ENCODE data around the gene NCAM1. TPM values are rescaled to one million over a fixed set of nuclear protein-coding genes. Genes with fewer than 3 reads are reported as not detected.
A peak's percentile ranks its signal among the peaks of the same experiment; 100 is the strongest.

The NCAM1 gene
- total and polyA plus RNA-seq, 12 donors: 38.7 to 181 (median 111) TPM

- H3K4me1 ChIP-seq (replicated peaks in 1 of 2): no peaks in the 10 kb centered on the region
- 51 to 84% (median 73%) methylated on average over 2 of the region's 2 CpGs for WGBS, 4 donors
- intact Hi-C loops (cut with DNase I): loop anchor here in 1 of 2 donors (5.0 to 10.0 kb wide), 2 partner anchors 224 to 426 kb away; no protein-coding TSS in a partner anchor
- H3K27me3 ChIP-seq: no peaks in the 10 kb centered on the region
- no peaks in the 10 kb centered on the region for H3K36me3 ChIP-seq (replicated peaks in 1 of 2)
- H3K27ac ChIP-seq: no peak overlapping the region
- no peaks in the 10 kb centered on the region for H3K9me3 ChIP-seq (replicated peaks in 1 of 3)
- no peak overlapping the region for H3K4me3 ChIP-seq
- DNase-seq: no peak
- TF ChIP-seq CTCF (IDR thresholded peaks at IDR 0.05) (no peak), POLR2A (IDR thresholded peaks at IDR 0.05) (no peak)
Measured at GRCh38 chr11:113308601-113309000, 347.4 kb downstream of the NCAM1 start.

- H3K27ac ChIP-seq: no peak overlapping the region
- no peaks in the 10 kb centered on the region for H3K9me3 ChIP-seq (replicated peaks in 1 of 3)
- no peaks in the 10 kb centered on the region for H3K36me3 ChIP-seq (replicated peaks in 1 of 2)
- H3K4me1 ChIP-seq (replicated peaks in 1 of 2): peaks cover 0 to 16% of the 10 kb centered on the region in 2 donors
- WGBS, 4 donors: 70 to 92% (median 83%) methylated on average over 1 of the region's 1 CpG
- no peaks in the 10 kb centered on the region for H3K27me3 ChIP-seq
- H3K4me3 ChIP-seq: no peak overlapping the region
- TF ChIP-seq CTCF (IDR thresholded peaks at IDR 0.05): no peak
- TF ChIP-seq POLR2A (IDR thresholded peaks at IDR 0.05): no peak
- no peak for DNase-seq
- intact Hi-C loops (cut with DNase I): loop anchor here in 1 of 2 donors (5.0 kb wide), 1 partner anchor 421 kb away; no protein-coding TSS in a partner anchor
Measured at GRCh38 chr11:113311536-113311935, 350.3 kb downstream of the NCAM1 start.

GRCh38 chr11:113313601-113314000 is 352.4 kb downstream of the NCAM1 start:
- TF ChIP-seq CTCF (IDR thresholded peaks at IDR 0.05) (no peak), POLR2A (IDR thresholded peaks at IDR 0.05) (no peak)
- H3K4me3 ChIP-seq: peak overlapping the region in 1 of 4 donors; percentile 72

GRCh38 chr11:113314065-113314388 is 352.8 kb downstream of the NCAM1 start:
- no peak for DNase-seq
- Histone ChIP-seq H3K9me3 (replicated peaks in 1 of 3) (no peaks in the 10 kb centered on the region), H3K27me3 (no peaks in the 10 kb centered on the region), H3K4me3 (peak overlapping the region in 1 of 4 donors; percentile 72), H3K4me1 (replicated peaks in 1 of 2) (peaks cover 0 to 16% of the 10 kb centered on the region in 2 donors), H3K36me3 (replicated peaks in 1 of 2) (no peaks in the 10 kb centered on the region), H3K27ac (peak overlapping the region in 3 of 5 donors; percentile 68 to 83 (median 75))
- TF ChIP-seq CTCF (IDR thresholded peaks at IDR 0.05) (no peak), POLR2A (IDR thresholded peaks at IDR 0.05) (peak in 1 of 2 donors; percentile 17)
- WGBS, 4 donors: 4 to 15% (median 5%) methylated on average over 6 to 9 of the region's 9 CpGs
- intact Hi-C loops (cut with DNase I): loop anchor here in 1 of 2 donors (5.0 kb wide), 1 partner anchor 418 kb away; no protein-coding TSS in a partner anchor

More at GRCh38 chr11:113313601-113314000, 352.4 kb downstream of the NCAM1 start:
- H3K27ac ChIP-seq: peak overlapping the region in 2 of 5 donors; percentile 75 to 83
- no peaks in the 10 kb centered on the region for H3K27me3 ChIP-seq
- 85 to 98% (median 91%) methylated on average over 3 of the region's 3 CpGs for WGBS, 4 donors
- intact Hi-C loops (cut with DNase I): loop anchor here in 1 of 2 donors (5.0 kb wide), 1 partner anchor 419 kb away; no protein-coding TSS in a partner anchor
- no peaks in the 10 kb centered on the region for H3K9me3 ChIP-seq (replicated peaks in 1 of 3)
- peaks cover 0 to 16% of the 10 kb centered on the region in 2 donors for H3K4me1 ChIP-seq (replicated peaks in 1 of 2)
- H3K36me3 ChIP-seq (replicated peaks in 1 of 2): no peaks in the 10 kb centered on the region
- no peak for DNase-seq
